Measurements from ENCODE around the gene PCSK1N.
"Not testable (repeated sequence)": the region's sequence is repeated elsewhere in the genome, so short reads cannot be mapped to it uniquely, and the experiment has no call there.

The PCSK1N gene

GRCh38 chrX:48823053-48823452, 12.4 kb downstream of the PCSK1N start:
- DNase-seq (ENCODE audit: low read depth in 3 of 3) = no peak

- DNase-seq (ENCODE audit: low read depth in 3 of 3) = not testable (repeated sequence)
Measured at GRCh38 chrX:48819394-48819793, 16.0 kb downstream of the PCSK1N start.

- DNase-seq (ENCODE audit: low read depth in 3 of 3) = no peak
Measured at GRCh38 chrX:48818866-48819265, 16.5 kb downstream of the PCSK1N start.

- no peak for DNase-seq (ENCODE audit: low read depth in 3 of 3)
Measured at GRCh38 chrX:48818098-48818497, 17.3 kb downstream of the PCSK1N start.

- no peak for DNase-seq (ENCODE audit: low read depth in 3 of 3)
Measured at GRCh38 chrX:48816014-48816810, 19.2 kb downstream of the PCSK1N start.

GRCh38 chrX:48815266-48815665, 20.1 kb downstream of the PCSK1N start:
- DNase-seq (ENCODE audit: low read depth in 3 of 3) = no peak

- DNase-seq (ENCODE audit: low read depth in 3 of 3) = no peak
Measured at GRCh38 chrX:48814722-48815121, 20.7 kb downstream of the PCSK1N start.

- DNase-seq (ENCODE audit: low read depth in 3 of 3) = no peak
Measured at GRCh38 chrX:48813644-48814043, 21.8 kb downstream of the PCSK1N start.

GRCh38 chrX:48806081-48806480, 29.3 kb downstream of the PCSK1N start:
- DNase-seq (ENCODE audit: low read depth in 3 of 3) = no peak

- DNase-seq (ENCODE audit: low read depth in 3 of 3) = no peak
Measured at GRCh38 chrX:48802905-48803200, 32.6 kb downstream of the PCSK1N start.

GRCh38 chrX:48802089-48802904, 33.1 kb downstream of the PCSK1N start:
- peak; percentile 21 to 74 (median 43) for DNase-seq (ENCODE audit: low read depth in 3 of 3)

GRCh38 chrX:48801280-48802088, 33.9 kb downstream of the PCSK1N start, which contains the start of gene HDAC6:
Gene HDAC6, plus strand, starts transcription at chrX:48802067. Its CDS starts 626 bp downstream, at chrX:48802693.
- peak; percentile 83 to 94 (median 87) for DNase-seq (ENCODE audit: low read depth in 3 of 3)

GRCh38 chrX:48800574-48801279, 34.7 kb downstream of the PCSK1N start:
- no peak for DNase-seq (ENCODE audit: low read depth in 3 of 3)

- no peak for DNase-seq (ENCODE audit: low read depth in 3 of 3)
Measured at GRCh38 chrX:48798318-48798717, 37.1 kb downstream of the PCSK1N start.

- no peak for DNase-seq (ENCODE audit: low read depth in 3 of 3)
Measured at GRCh38 chrX:48794911-48795515, 40.4 kb downstream of the PCSK1N start.

GRCh38 chrX:48794340-48794910, 41.0 kb downstream of the PCSK1N start:
- DNase-seq (ENCODE audit: low read depth in 3 of 3) = no peak

GRCh38 chrX:48793935-48794334, 41.5 kb downstream of the PCSK1N start:
- no peak for DNase-seq (ENCODE audit: low read depth in 3 of 3)

- DNase-seq (ENCODE audit: low read depth in 3 of 3) = no peak
Measured at GRCh38 chrX:48792219-48792618, 43.2 kb downstream of the PCSK1N start.

- DNase-seq (ENCODE audit: low read depth in 3 of 3) = no peak
Measured at GRCh38 chrX:48791063-48791820, 44.2 kb downstream of the PCSK1N start.

GRCh38 chrX:48790477-48790876, 44.9 kb downstream of the PCSK1N start:
- DNase-seq (ENCODE audit: low read depth in 3 of 3) = no peak
